Erythroblast (primary cell): ENCODE results near the gene TMC7.
"Not testable (repeated sequence)": the region's sequence is repeated elsewhere in the genome, so short reads cannot be mapped to it uniquely, and the experiment has no call there.

ENCODE experiments used
- GATA1 ChIP-seq: IDR thresholded peaks from 2 replicates; pipeline ENCODE4 v1.6.1; 2011; ENCODE audit warnings: low read depth, mild to moderate bottlenecking, control low read depth, low read length, moderate library complexity
- POLR2A ChIP-seq: IDR thresholded peaks from 2 replicates; pipeline ENCODE4 v1.6.1; 2011; ENCODE audit warnings: mild to moderate bottlenecking, low read length

DNA sequence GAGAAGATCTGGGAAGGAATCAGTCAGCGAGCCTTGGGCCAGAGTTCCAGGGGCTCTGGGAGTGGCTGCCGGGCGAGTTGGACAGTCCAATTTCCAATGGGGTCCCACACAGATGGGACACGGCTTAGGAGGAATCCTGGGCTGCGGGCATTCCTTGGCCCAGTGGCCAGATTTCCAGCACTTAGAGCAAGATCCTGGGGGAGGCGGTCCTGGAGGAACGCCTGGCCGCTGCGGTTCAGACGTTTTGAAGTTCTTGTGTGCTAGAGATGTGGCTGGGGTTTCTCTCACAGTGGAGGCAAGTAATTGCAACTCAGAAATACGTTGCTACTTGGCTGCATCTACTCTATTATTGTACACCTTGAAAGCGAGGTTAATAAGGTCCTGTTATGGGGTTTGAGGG lies 11.7 kb downstream of the TMC7 start:
- TF ChIP-seq POLR2A, GATA1: not testable (repeated sequence)
